ENCODE measurements around the gene PLA2R1. TPM values are rescaled to one million over a fixed set of nuclear protein-coding genes. Genes with fewer than 3 reads are reported as not detected.

PLA2R1 gene
- total and polyA plus RNA-seq, 7 donors, result 0.17 to 0.97 (median 0.26) TPM

DNA sequence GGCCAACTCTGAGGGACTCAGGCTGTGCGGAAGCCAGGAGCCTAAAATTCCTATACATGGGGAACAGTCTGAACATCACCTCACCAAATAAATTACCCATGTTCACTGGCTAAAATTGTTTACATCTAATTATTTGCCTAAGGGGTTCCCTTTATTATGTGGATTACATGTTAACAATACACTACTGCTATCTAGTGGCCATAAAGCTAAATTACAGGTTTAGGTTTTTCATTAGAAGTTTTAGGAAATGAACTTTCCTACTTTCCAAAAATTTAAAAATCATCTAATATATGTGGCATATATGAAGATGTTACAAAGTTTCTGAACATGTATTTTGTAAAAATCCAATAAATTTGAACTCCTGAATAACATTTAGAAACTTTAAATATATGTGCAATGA is 40.3 kb downstream of the PLA2R1 start:
- Histone ChIP-seq H3K36me3 (ENCODE audit: insufficient read depth in 1 of 2, low read depth in 1 of 2) (peaks cover 0 to 4% of the 10 kb centered on the region in 2 donors), H3K27ac (no peak overlapping the region), H3K27me3 (ENCODE audit: insufficient read depth in 3 of 3, low read length in 2 of 3) (no peaks in the 10 kb centered on the region), H3K4me3 (no peak overlapping the region), H3K4me1 (no peaks in the 10 kb centered on the region), H3K9me3 (peaks cover 6% of the 10 kb centered on the region)
- WGBS, 3 donors, result 97 to 100% (median 100%) methylated on average over 1 of the region's 1 CpG
- intact Hi-C loops (cut with DNase I), result no loop called here
- ATAC-seq (no peak), DNase-seq (no peak)
- TF ChIP-seq, protein P1, sequence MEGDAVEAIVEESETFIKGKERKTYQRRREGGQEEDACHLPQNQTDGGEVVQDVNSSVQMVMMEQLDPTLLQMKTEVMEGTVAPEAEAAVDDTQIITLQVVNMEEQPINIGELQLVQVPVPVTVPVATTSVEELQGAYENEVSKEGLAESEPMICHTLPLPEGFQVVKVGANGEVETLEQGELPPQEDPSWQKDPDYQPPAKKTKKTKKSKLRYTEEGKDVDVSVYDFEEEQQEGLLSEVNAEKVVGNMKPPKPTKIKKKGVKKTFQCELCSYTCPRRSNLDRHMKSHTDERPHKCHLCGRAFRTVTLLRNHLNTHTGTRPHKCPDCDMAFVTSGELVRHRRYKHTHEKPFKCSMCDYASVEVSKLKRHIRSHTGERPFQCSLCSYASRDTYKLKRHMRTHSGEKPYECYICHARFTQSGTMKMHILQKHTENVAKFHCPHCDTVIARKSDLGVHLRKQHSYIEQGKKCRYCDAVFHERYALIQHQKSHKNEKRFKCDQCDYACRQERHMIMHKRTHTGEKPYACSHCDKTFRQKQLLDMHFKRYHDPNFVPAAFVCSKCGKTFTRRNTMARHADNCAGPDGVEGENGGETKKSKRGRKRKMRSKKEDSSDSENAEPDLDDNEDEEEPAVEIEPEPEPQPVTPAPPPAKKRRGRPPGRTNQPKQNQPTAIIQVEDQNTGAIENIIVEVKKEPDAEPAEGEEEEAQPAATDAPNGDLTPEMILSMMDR (IDR thresholded peaks at IDR 0.05), result peak; percentile 15

DNA sequence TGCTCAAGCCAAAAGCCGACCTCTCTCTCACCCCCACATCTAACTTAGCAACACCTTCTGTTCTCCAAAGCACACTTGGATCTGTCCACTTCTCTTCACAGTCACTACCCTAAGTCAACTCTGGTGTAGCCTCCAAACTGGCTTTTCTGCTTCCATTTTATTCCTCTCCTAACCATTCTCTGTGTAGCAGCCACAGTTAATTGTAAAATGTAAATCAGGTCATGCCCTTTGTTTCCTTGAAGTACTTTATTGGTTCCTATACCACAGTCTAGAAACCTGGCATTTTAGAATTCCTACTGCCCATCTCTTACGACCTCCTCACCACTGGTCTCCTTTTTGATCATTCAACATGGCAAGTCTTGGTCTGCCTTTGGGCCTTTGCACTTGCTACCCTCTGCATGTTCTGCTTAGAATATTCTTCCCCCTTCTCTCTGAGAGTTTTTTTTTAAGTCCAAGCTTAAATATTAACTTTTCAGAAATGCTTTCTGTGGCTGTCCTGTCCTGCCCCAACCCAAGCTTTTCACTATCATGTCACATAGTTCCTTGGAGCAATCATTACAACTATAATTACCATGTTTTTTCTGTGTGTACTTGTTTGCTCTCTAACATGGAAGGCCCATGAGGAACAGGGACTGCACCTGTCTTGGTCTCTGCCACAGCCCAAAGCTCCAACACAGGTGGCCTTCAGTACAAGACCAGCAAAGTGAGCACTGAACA is 42.9 kb downstream of the PLA2R1 start:
- no peak for ATAC-seq
- Histone ChIP-seq H3K4me1 (no peaks in the 10 kb centered on the region), H3K27ac (no peak overlapping the region), H3K36me3 (ENCODE audit: insufficient read depth in 1 of 2, low read depth in 1 of 2) (peaks cover 0 to 4% of the 10 kb centered on the region in 2 donors), H3K9me3 (peaks cover 6% of the 10 kb centered on the region), H3K27me3 (ENCODE audit: insufficient read depth in 3 of 3, low read length in 2 of 3) (no peaks in the 10 kb centered on the region), H3K4me3 (no peak overlapping the region)
- TF ChIP-seq, protein P1 (IDR thresholded peaks at IDR 0.05), result no peak
- DNase-seq, result no peak
- intact Hi-C loops (cut with DNase I), result no loop called here
- WGBS, 3 donors, result 90 to 96% (median 90%) methylated on average over 2 of the region's 2 CpGs

DNA sequence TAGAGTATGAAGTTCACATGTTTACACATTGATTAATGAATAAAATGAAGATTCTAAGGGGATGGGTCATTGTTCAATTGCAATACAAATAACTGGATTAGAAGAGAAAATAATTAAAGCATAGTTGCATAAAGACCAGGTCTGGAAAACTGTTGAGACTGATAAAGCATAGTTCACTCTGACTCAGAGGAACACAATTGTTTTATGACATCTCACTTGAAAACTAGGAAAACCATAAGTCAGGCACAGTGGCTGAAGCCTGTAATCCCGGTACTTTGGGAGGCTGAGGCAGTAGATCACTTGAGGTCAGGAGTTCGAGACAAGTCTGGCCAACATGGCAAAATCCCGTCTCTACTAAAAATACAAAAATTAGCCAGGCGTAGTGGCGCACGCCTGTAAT is 46.7 kb downstream of the PLA2R1 start:
- Histone ChIP-seq H3K4me3 (no peak overlapping the region), H3K4me1 (no peaks in the 10 kb centered on the region), H3K27ac (no peak overlapping the region), H3K9me3 (no peaks in the 10 kb centered on the region), H3K36me3 (ENCODE audit: insufficient read depth in 1 of 2, low read depth in 1 of 2) (peaks cover 3 to 4% of the 10 kb centered on the region in 2 donors), H3K27me3 (ENCODE audit: insufficient read depth in 3 of 3, low read length in 2 of 3) (no peaks in the 10 kb centered on the region)
- WGBS, 3 donors, result 79 to 88% (median 81%) methylated on average over 6 of the region's 6 CpGs
- DNase-seq (no peak), ATAC-seq (no peak)
- intact Hi-C loops (cut with DNase I), result no loop called here
- TF ChIP-seq, protein P1 (IDR thresholded peaks at IDR 0.05), result no peak

DNA sequence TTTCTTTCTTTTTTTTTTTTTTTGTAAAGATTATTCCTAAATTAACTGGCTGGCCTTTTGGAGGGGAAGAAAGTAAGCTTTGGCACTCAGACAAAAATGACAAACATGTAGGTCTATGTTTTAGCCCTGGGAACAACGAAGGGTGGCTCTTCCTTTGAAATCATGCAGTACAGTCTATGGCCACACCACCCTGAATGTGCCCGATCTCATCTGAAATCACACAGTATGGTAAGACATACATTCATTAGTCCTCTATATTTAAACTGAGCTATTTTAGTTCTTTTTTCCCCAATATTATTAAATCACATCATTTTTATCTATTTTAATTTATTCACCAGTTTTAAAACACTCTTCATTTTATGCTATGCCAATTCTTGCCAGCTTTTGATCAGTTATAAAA is 48.2 kb downstream of the PLA2R1 start:
- TF ChIP-seq, protein P1 (IDR thresholded peaks at IDR 0.05), result no peak
- H3K4me3 ChIP-seq, result no peak overlapping the region
- no peaks in the 10 kb centered on the region for H3K4me1 ChIP-seq
- H3K27me3 ChIP-seq (ENCODE audit: insufficient read depth in 3 of 3, low read length in 2 of 3), result no peaks in the 10 kb centered on the region
- no peak overlapping the region for H3K27ac ChIP-seq
- intact Hi-C loops (cut with DNase I), result no loop called here
- 14 to 29% (median 20%) methylated on average over 2 of the region's 2 CpGs for WGBS, 3 donors
- H3K9me3 ChIP-seq, result no peaks in the 10 kb centered on the region
- no peak for DNase-seq
- peaks cover 0 to 3% of the 10 kb centered on the region in 2 donors for H3K36me3 ChIP-seq (ENCODE audit: insufficient read depth in 1 of 2, low read depth in 1 of 2)
- ATAC-seq, result no peak
